ENCODE data around the gene GAB2. TPM values are rescaled to one million over a fixed set of nuclear protein-coding genes. Genes with fewer than 3 reads are reported as not detected.
"Not testable (repeated sequence)": the region's sequence is repeated elsewhere in the genome, so short reads cannot be mapped to it uniquely, and the experiment has no call there.

Gene GAB2
- total RNA-seq, 1 donor from 2014 or later, result 20.9 TPM

- DNase-seq (ENCODE audit: low spot score), result no peak
Measured at GRCh38 chr11:78313181-78313795, 104.3 kb downstream of the GAB2 start.

GRCh38 chr11:78312712-78313111 is 104.9 kb downstream of the GAB2 start:
- DNase-seq (ENCODE audit: low spot score), result no peak

DNA sequence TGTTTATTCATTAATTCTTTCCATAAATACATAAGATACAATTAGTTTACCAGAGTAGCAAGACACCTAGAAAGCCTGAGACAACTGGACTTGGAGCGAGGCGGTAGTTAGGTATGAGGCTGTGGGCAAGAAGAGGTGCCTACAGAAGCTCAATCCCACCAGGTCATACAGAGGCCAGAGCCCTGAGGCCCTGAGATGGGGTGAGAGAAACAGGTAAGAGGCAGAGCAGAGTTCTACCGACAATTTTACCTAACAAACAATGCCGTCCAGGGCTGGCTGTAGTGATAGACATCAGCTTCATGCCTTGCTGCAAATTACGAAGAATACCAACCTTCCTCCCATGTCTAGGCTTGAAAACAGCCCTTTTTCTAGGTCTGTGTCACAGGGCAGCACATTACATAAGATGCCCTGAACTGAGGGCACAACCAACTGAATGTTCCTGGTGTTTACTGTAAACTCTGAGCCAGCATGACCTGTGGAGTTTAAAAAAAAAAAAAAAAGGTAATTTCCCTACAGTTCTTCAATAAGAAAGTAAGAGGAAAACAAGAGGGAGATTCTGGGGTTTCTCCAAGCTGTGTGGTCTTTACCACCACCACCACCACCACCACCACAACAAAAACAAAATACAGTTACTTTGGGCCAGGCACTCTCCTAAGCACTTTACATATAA is 105.8 kb downstream of the GAB2 start:
- no peak for DNase-seq (ENCODE audit: low spot score)

DNA sequence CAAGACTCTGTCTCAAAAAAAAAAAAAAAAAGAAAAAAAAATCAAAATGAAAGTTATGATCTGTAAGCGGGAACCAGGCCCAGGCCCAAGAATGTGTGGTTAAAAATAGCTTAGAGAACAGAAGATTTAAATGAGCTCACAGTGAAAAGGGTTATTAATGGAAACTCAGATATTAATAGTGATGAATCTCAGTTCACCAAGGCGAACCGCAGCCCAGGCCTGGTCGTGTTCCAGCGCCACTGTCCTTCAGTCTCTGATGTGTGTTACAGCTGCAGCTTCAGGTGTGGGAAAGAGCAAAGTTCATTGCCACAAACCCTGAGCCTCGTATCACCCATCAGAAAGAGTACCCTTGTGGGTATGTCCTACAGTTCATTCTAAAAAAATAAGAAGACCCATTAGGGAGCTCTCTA is 107.1 kb downstream of the GAB2 start:
- peak; percentile 49 for DNase-seq (ENCODE audit: low spot score)

DNA sequence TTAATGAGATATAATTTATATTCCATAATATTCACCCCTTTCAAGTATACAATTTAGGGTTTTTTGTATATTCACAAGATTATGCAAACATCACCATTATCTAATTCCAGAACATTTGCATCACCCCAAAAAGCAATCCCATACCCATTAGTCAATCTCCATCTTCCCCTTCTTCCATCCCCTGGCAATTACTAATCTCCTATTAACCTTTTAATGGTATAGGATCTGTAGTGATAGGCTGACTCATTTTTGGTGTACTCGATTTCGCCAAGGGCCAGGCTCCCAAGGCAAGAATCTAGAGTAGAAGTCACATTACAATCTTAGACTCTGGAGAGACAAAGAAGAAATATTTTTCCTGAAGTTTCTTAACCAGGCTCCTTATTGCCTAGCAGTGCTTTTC is 113.4 kb downstream of the GAB2 start:
- no peak for DNase-seq (ENCODE audit: low spot score)

GRCh38 chr11:78300108-78300839 is 117.3 kb downstream of the GAB2 start:
- DNase-seq (ENCODE audit: low spot score), result no peak

DNA sequence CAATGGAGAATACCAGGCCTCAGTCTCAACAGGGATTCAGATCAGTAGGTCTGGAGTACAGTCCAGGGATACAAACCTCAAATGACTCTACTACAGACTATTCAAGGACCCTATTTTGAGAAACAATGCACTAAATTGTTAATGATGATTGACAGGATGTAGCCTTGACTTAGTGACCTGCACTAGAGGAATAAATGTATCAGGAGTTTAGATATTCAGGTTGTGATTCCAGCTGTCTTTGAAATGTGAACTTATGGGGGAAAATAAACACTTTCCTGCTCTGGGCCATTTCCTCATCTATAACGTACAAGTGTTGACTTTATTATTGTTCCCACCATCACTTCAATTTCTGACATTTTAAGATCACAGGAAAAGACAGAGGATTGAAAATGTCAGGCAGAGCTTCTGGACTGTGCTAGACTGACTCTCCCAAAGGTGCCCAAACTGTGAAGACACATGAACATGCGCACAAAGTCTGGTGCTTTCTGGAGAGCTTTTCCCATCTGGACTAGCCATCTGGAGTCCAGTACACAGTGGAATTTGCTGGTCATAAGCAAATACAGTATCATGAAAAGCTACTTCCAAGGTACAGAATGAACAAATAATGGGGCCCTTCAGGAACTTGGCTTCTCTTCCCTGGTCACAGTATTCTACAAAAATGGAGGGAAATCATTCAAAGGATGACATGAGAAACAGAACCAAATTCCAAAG is 118.5 kb downstream of the GAB2 start:
- no peak for DNase-seq (ENCODE audit: low spot score)

DNA sequence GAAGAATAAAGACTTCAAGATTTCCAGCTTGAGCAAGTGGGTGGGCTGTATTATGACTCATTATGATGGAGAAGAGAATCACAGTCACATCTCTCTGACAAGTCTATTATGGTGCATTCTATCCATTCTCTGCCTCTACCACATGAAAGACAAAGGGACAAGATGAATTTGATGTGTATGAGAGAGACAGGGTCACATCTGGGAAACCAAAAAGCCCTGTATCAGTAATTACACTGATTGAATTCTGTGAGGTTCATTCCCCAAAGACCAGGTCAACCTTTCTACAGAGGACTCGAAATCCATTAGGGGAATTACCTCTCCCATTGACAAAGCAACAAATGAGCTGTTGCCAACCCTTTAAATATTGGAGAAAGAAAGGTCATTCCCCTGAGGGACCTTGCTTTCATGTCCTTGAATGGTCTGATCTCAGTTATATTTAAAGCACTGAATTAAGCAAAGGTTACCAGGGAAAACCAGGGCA is 119.3 kb downstream of the GAB2 start:
- DNase-seq (ENCODE audit: low spot score), result no peak

- DNase-seq (ENCODE audit: low spot score), result no peak
Measured at GRCh38 chr11:78295991-78296930, 121.4 kb downstream of the GAB2 start.

GRCh38 chr11:78295347-78295746 is 122.3 kb downstream of the GAB2 start:
- DNase-seq (ENCODE audit: low spot score), result no peak

GRCh38 chr11:78294100-78294499 is 123.5 kb downstream of the GAB2 start:
- DNase-seq (ENCODE audit: low spot score), result not testable (repeated sequence)

DNA sequence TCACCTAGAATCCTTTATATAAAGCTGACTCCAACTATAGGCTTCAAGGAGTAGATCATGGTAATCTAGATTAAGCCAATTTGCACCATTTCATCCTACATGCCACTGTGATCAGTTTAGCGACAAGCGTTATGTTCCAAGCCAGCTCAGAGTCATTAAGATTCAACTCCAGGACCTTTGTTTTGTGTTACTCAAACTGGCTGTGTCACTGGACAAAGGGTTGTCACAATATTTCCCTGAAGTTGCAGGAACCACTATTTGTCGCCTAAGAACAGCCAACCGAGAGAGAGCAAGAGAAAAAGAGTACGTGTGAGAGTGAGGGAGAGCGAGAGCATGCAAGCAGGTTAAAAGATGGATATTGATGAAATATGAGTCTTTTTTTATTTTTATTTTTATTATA is 124.1 kb downstream of the GAB2 start:
- DNase-seq (ENCODE audit: low spot score), result no peak

- DNase-seq (ENCODE audit: low spot score), result no peak
Measured at GRCh38 chr11:78292109-78292803, 125.4 kb downstream of the GAB2 start.

DNA sequence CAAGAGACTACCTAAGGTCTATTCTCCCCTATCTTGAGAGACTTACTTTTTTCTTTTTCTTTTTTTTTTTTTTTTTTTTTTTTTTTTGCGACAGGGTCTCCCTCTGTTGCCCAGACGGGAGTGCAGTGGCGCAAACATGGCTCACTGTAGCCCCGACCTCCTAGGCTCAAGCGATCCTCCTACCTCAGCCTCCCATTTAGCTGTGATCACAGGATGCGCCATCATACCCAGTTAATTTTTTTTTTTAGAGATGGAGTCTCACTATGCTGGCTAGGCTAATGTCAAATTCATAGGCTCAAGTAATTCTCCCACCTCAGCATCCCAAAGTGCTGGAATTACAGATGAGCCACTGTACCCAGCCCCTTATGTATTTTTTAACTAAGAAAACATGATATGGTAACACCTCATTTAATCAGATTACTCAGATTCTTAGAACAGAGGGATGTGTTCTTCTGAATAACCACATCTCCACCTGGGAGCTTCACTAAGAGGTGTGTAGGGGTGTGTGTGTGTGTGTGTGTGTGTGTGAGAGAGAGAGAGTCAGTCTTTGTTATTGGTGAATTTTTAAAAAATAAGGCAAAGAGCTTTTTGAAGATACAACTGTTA is 126.0 kb downstream of the GAB2 start:
- DNase-seq (ENCODE audit: low spot score), result no peak

DNA sequence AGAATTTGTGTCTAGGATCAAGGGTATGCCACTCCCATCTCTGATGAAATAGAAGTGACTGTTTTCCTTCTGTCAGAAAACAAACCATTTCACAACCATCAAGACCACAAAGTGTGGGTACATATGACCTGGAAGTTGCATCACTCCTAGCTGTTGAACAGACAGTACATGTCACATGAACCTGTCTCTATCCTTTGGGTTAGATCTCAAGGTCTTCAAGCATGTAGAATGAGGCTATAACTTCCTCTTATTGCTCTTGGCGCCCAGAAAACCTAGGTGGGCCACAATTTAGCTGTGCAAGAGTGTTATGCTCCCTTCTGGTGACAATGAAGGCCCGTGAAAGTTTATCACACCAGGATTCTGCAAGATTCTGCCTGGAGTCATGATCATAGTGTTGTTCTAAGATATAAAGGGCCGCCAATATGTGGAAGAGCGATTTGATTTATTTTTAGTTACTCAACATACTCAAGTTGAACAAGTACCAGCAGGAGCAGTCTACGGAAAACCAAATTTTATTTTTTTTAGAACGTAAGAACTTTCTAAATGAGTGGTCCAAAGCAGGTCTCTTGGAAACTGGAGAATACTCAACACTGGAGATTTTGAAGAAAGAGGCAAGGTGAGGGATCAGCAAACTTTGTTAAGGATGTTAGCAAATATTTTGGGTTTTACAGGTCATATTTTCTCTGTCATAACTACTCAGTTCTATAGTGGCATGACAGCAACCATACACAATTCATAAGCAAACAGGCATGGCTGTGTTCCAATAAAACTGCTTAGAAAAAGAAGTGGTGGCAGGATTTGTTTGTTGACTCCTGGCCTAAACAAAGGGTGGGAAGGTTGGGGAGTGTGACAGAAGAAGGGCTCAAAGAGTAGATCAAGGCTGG is 127.1 kb downstream of the GAB2 start:
- DNase-seq (ENCODE audit: low spot score), result no peak

- DNase-seq (ENCODE audit: low spot score), result no peak
Measured at GRCh38 chr11:78289552-78290292, 127.9 kb downstream of the GAB2 start.

GRCh38 chr11:78284260-78284659 is 133.4 kb downstream of the GAB2 start:
- DNase-seq (ENCODE audit: low spot score), result no peak

DNA sequence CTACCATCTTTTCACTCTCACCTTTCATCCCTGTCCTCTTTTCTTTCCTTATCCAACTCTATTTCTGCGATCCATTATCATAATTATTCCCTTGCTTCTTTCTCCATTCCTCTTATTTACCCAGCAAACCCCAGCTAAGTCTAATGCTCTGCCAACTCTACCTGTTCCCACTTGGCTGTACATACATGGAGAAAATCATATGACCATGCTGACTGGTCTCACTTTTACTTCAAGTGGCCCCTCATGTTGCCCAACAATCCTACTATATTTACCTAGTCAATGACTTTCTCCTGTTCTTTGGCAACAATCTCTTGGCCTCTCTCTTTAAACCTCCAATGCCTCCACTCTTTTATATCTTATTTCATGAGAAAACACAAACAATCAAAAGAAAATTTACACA is 134.8 kb downstream of the GAB2 start:
- no peak for DNase-seq (ENCODE audit: low spot score)

All from ureter (tissue), 1 donor.